H1 (cell line): ENCODE measurements around the gene PUDP. TPM values are rescaled to one million over a fixed set of nuclear protein-coding genes. Genes with fewer than 3 reads are reported as not detected.

ENCODE experiments used
- CTCF ChIA-PET: fragments of 300-600 bp; sonication (Branson Sonifier 250); formaldehyde crosslinking; loops from one replicate; lab custom pipeline; 2021; ENCODE audit not compliant: partially characterized antibody; lab: Charles Lee
- POLR2A ChIA-PET: fragments of 300-600 bp; sonication (Branson Sonifier 250); formaldehyde crosslinking; loops from one replicate; lab custom pipeline; 2021; ENCODE audit warnings: inconsistent platforms; ENCODE audit not compliant: partially characterized antibody; lab: Charles Lee
- DNase-seq, 2 experiments: peaks; one replicate each; pipeline versions ENCODE4 v3.0.0 to v3.0.0-alpha.2; 2010 to 2022; ENCODE audit warnings: low spot score in 2 of 2, low read depth in 1 of 2, mixed read lengths in 1 of 2
- FAIRE-seq: peaks from 2 replicates; lab custom pipeline; 2011; peaks lifted over from hg19 to GRCh38; lab: Jason Lieb, UNC
- H2AFZ ChIP-seq: 2 replicates; pipeline ENCODE4 v1.8.1; 2012; ENCODE audit warnings: low read length, inconsistent platforms
- H2AK5ac ChIP-seq: 2 replicates; pipeline ENCODE4 v1.6.1; 2013; ENCODE audit warnings: low read depth, low read length
- H2BK120ac ChIP-seq: replicated peaks from 2 replicates; pipeline ENCODE3; 2013; ENCODE audit warnings: low read depth, low read length, inconsistent platforms
- H2BK12ac ChIP-seq: 2 replicates; pipeline ENCODE4 v1.6.1; 2013; ENCODE audit warnings: low read depth, low read length
- H2BK15ac ChIP-seq: 2 replicates; pipeline ENCODE4 v1.6.1; 2013; ENCODE audit warnings: low read length
- H2BK20ac ChIP-seq: 2 replicates; pipeline ENCODE4 v1.6.1; 2013; ENCODE audit warnings: low read length
- H2BK5ac ChIP-seq: 2 replicates; pipeline ENCODE4 v1.6.1; 2013; ENCODE audit warnings: low read depth, low read length
- H3K14ac ChIP-seq: 2 replicates; pipeline ENCODE4 v1.6.1; 2013; ENCODE audit warnings: inconsistent platforms; ENCODE audit not compliant: insufficient read length
- H3K18ac ChIP-seq: 2 replicates; pipeline ENCODE4 v1.6.1; 2013; ENCODE audit warnings: low read length; ENCODE audit errors: extremely low read depth
- H3K23ac ChIP-seq: 2 replicates; pipeline ENCODE4 v1.6.1; 2013; ENCODE audit warnings: inconsistent platforms; ENCODE audit not compliant: insufficient read length
- H3K23me2 ChIP-seq: 2 replicates; pipeline ENCODE4 v1.6.1; 2013; ENCODE audit warnings: low read depth, low read length
- H3K27ac ChIP-seq: 2 replicates; pipeline ENCODE4 v1.6.1; 2011; ENCODE audit warnings: low read depth, low read length, inconsistent platforms
- H3K27me3 ChIP-seq, 4 experiments: replicated peaks in 1 of 4; 1 replicate in 1 of 4; 2 replicates in 3 of 4; pipeline versions ENCODE4 v1.6.1 to v1.8.1; 2011 to 2013; ENCODE audit warnings: low read length in 3 of 4, mild to moderate bottlenecking in 3 of 4, inconsistent platforms in 2 of 4, mixed read lengths in 2 of 4, moderate library complexity in 1 of 4; ENCODE audit not compliant: control insufficient read depth in 3 of 4, insufficient read depth in 3 of 4; ENCODE audit errors: extremely low read depth in 1 of 4
- H3K36me3 ChIP-seq, 4 experiments: 2 replicates each; pipeline versions ENCODE4 v1.6.1 to v1.8.1; 2011 to 2013; ENCODE audit warnings: mild to moderate bottlenecking in 4 of 4, low read length in 3 of 4, moderate library complexity in 2 of 4, control low read depth in 1 of 4, inconsistent platforms in 1 of 4; ENCODE audit not compliant: insufficient read depth in 4 of 4, control insufficient read depth in 2 of 4
- H3K4ac ChIP-seq: replicated peaks from 2 replicates; pipeline ENCODE3; 2013; ENCODE audit warnings: low read length, low read depth, mixed read lengths, inconsistent platforms; ENCODE audit not compliant: insufficient read length
- H3K4me1 ChIP-seq, 4 experiments: replicated peaks in 1 of 4; 1 replicate in 1 of 4; 2 replicates in 3 of 4; pipeline versions ENCODE4 v1.6.1 to v1.8.1; 2011 to 2013; ENCODE audit warnings: low read length in 3 of 4, inconsistent platforms in 2 of 4, mixed read lengths in 1 of 4; ENCODE audit not compliant: insufficient read depth in 4 of 4, control insufficient read depth in 3 of 4
- H3K4me2 ChIP-seq, 2 experiments: 2 replicates each; pipeline versions ENCODE4 v1.6.1 to v1.8.1; 2011 to 2013; ENCODE audit warnings: low read depth in 2 of 2, low read length in 2 of 2, control low read depth in 1 of 2, inconsistent platforms in 1 of 2, mild to moderate bottlenecking in 1 of 2; ENCODE audit not compliant: insufficient read depth in 1 of 2
- H3K4me3 ChIP-seq, 4 experiments: fragments of 200-600, 300-600 bp in 1 of 4; sonication (generic), shearing (Covaris generic), sonication (Bioruptor Twin) in 1 of 4; 2 replicates each; pipeline versions ENCODE4 v1.5.1 to v1.8.1; 2011 to 2016; ENCODE audit warnings: low read length in 4 of 4, low read depth in 3 of 4, control low read depth in 2 of 4, inconsistent platforms in 2 of 4, mild to moderate bottlenecking in 2 of 4, mixed read lengths in 1 of 4, moderate library complexity in 1 of 4; ENCODE audit not compliant: insufficient read depth in 2 of 4; ENCODE audit errors: extremely low read depth in 1 of 4
- H3K56ac ChIP-seq: replicated peaks from 2 replicates; pipeline ENCODE3; 2013; ENCODE audit warnings: low read depth, mild to moderate bottlenecking, mixed read lengths, low read length, inconsistent platforms; ENCODE audit not compliant: insufficient read length
- H3K79me1 ChIP-seq: 2 replicates; pipeline ENCODE4 v1.6.1; 2013; ENCODE audit warnings: low read depth, low read length, control low read depth
- H3K79me2 ChIP-seq, 2 experiments: 2 replicates each; pipeline versions ENCODE4 v1.6.1 to v1.8.1; 2012 to 2013; ENCODE audit warnings: low read length in 2 of 2, mild to moderate bottlenecking in 2 of 2, inconsistent platforms in 1 of 2; ENCODE audit not compliant: insufficient read depth in 2 of 2, control insufficient read depth in 1 of 2
- H3K9ac ChIP-seq, 4 experiments: replicated peaks in 1 of 4; 1 replicate in 1 of 4; 2 replicates in 3 of 4; pipeline versions ENCODE4 v1.6.1 to v1.8.1; 2011 to 2013; ENCODE audit warnings: low read depth in 3 of 4, low read length in 3 of 4, control low read depth in 2 of 4, mild to moderate bottlenecking in 2 of 4, moderate library complexity in 2 of 4, inconsistent platforms in 1 of 4; ENCODE audit errors: extremely low read depth in 1 of 4
- H3K9me3 ChIP-seq, 2 experiments: 2 replicates each; pipeline versions ENCODE4 v1.6.1 to v1.8.1; 2012 to 2013; ENCODE audit warnings: mild to moderate bottlenecking in 2 of 2, moderate library complexity in 2 of 2, control low read depth in 1 of 2, inconsistent platforms in 1 of 2, low read depth in 1 of 2, low read length in 1 of 2, mixed read lengths in 1 of 2; ENCODE audit not compliant: insufficient read depth in 2 of 2
- H4K20me1 ChIP-seq, 2 experiments: replicated peaks in 1 of 2; 2 replicates each; pipeline versions ENCODE3 to v1.8.1; 2011 to 2013; ENCODE audit warnings: inconsistent platforms in 2 of 2, low read length in 2 of 2, mild to moderate bottlenecking in 1 of 2; ENCODE audit not compliant: insufficient read depth in 2 of 2, control insufficient read depth in 1 of 2
- H4K5ac ChIP-seq: 2 replicates; pipeline ENCODE4 v1.6.1; 2013; ENCODE audit warnings: low read length, low read depth, mixed read lengths, inconsistent platforms; ENCODE audit not compliant: insufficient read length
- H4K8ac ChIP-seq: 2 replicates; pipeline ENCODE4 v1.8.0; 2013; ENCODE audit warnings: mild to moderate bottlenecking, moderate library complexity, low read length, inconsistent platforms; ENCODE audit not compliant: insufficient read depth; ENCODE audit errors: extremely low read depth
- H4K91ac ChIP-seq: replicated peaks from 2 replicates; pipeline ENCODE3; 2013; ENCODE audit warnings: low read length, mixed read lengths, inconsistent platforms; ENCODE audit not compliant: insufficient read length
- CBX8 ChIP-seq: fragments of 300-800, 300-1000 bp; sonication (generic); IDR thresholded peaks from 2 replicates; pipeline ENCODE4 v1.7.1; 2016; ENCODE audit warnings: low read depth, low read length, borderline replicate concordance
- CHD2 ChIP-seq: IDR thresholded peaks from 2 replicates; pipeline ENCODE4 v1.6.1; 2012; ENCODE audit warnings: low read length, improper control_type of control experiment
- CTBP2 ChIP-seq: IDR thresholded peaks from 2 replicates; pipeline ENCODE4 v1.7.0; 2011; ENCODE audit warnings: borderline replicate concordance, mild to moderate bottlenecking, moderate library complexity, mixed read lengths, low read length; ENCODE audit not compliant: insufficient read depth, insufficient read length
- GTF2F1 ChIP-seq: IDR thresholded peaks from 2 replicates; pipeline ENCODE4 v1.6.1; 2012; ENCODE audit warnings: low read depth, low read length, improper control_type of control experiment, borderline replicate concordance
- HDAC2 ChIP-seq, 2 experiments: fragments of 300-600 bp in 1 of 2; sonication (generic) in 1 of 2; IDR thresholded peaks; 2 replicates each; pipeline ENCODE4 v1.6.1; 2011 to 2012; ENCODE audit warnings: low read depth in 2 of 2, low read length in 2 of 2, mild to moderate bottlenecking in 2 of 2, moderate library complexity in 2 of 2, borderline replicate concordance in 1 of 2, inconsistent platforms in 1 of 2
- NANOG ChIP-seq: IDR thresholded peaks from 2 replicates; pipeline ENCODE4 v1.6.1; 2011; ENCODE audit warnings: low read length, low read depth, mild to moderate bottlenecking, inconsistent platforms; ENCODE audit not compliant: insufficient read depth, poor library complexity, severe bottlenecking
- POU5F1 ChIP-seq: IDR thresholded peaks from 2 replicates; pipeline ENCODE4 v1.6.1; 2011; ENCODE audit warnings: low read depth, mild to moderate bottlenecking, low read length, moderate library complexity
- RBBP5 ChIP-seq: IDR thresholded peaks from 2 replicates; pipeline ENCODE4 v1.7.1; 2012; ENCODE audit warnings: low read depth, mild to moderate bottlenecking, inconsistent platforms, low read length, moderate library complexity, borderline replicate concordance
- RFX5 ChIP-seq: IDR thresholded peaks from 2 replicates; pipeline ENCODE4 v1.6.1; 2011; ENCODE audit warnings: low read depth, low read length, improper control_type of control experiment, borderline replicate concordance
- SAP30 ChIP-seq: fragments of 300-600 bp; sonication (generic); IDR thresholded peaks from 2 replicates; pipeline ENCODE4 v1.7.1; 2012; ENCODE audit warnings: low read length, moderate library complexity, mild to moderate bottlenecking, inconsistent platforms; ENCODE audit not compliant: insufficient read depth, insufficient replicate concordance
- SP2 ChIP-seq: IDR thresholded peaks from 2 replicates; pipeline ENCODE4 v1.6.1; 2012; ENCODE audit warnings: mild to moderate bottlenecking, low read length, inconsistent platforms
- TAF1 ChIP-seq: IDR thresholded peaks from 2 replicates; pipeline ENCODE4 v1.6.1; 2011; ENCODE audit warnings: mild to moderate bottlenecking, low read depth, low read length
- YY1 ChIP-seq: IDR thresholded peaks from 2 replicates; pipeline ENCODE4 v1.6.1; 2011; ENCODE audit warnings: low read depth, mild to moderate bottlenecking, low read length
- WGBS, 2 experiments: shearing (Covaris generic) in 1 of 2; methylation state at CpG; one replicate each; pipeline versions ENCODE4 v1.1.6 to v1.1.7; 2013 to 2015; ENCODE audit warnings: low lambda C conversion rate in 2 of 2, mixed read lengths in 2 of 2, inconsistent platforms in 1 of 2, low coverage in 1 of 2, missing lambda C conversion rate in 1 of 2; ENCODE audit not compliant: insufficient replicate concordance in 2 of 2, insufficient coverage in 1 of 2, insufficient read length in 1 of 2; ENCODE audit errors: extremely low coverage in 1 of 2, missing lambda C conversion rate in 1 of 2; 5-methylcytosine and 5-hydroxymethylcytosine counted together
- polyA plus RNA-seq, 7 experiments: library from polyadenylated mRNA; depleted of rRNA in 3 of 7; stranded (reverse) in 5 of 7; unstranded in 2 of 7; fragments of >200 nt in 5 of 7; fragments of 200-250 nt in 2 of 7; gene quantifications; 1 replicate in 5 of 7; 2 replicates in 1 of 7; 4 replicates in 1 of 7; pipeline versions ENCODE4 v1.2.1 to v1.2.3, GENCODE V29; 2011 to 2013; ENCODE audit warnings: missing spikeins in 2 of 7, mixed read lengths in 2 of 7
- total RNA-seq: library from RNA; stranded (reverse); fragmentation: NEBNext Ultra II Directional; extraction: Animal tissue kit (Norgen Biotek cat#: 25700); gene quantifications from 2 replicates; pipeline ENCODE4 v1.2.1, GENCODE V29; 2021
- TF ChIP-seq, protein P1 (sequence below): IDR thresholded peaks from 2 replicates; pipeline ENCODE4 v1.6.1; 2011; ENCODE audit warnings: low read depth, mild to moderate bottlenecking, low read length; ENCODE audit not compliant: insufficient read depth

PUDP gene
- total and polyA plus RNA-seq, 2 of the 8 experiments (the other 6 are each of a cell fraction or from before 2014, with no cell fraction given) = 27.2 to 30.2 TPM

DNA sequence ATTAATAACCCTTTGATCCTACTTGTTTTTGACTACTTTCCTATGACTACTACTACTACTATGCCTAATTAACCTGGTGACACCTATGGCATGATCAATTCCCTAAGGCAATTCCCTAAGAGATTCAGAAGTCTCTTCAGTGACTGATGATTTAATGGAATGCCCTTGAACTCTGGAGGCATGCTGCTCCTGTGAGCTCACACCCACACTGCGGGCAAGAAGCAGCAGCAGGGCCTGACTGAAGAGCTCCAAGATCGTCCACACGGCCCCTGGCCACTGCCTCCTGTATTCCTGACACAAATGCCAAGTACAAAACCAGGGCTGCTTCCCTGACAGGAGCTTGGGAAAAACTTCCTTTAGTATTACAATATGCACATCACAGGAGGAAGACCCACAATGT, 74.6 kb downstream of the PUDP start:
- CTCF ChIA-PET = interaction anchor here (0.6 to 1.6 kb wide), 3 partner anchors 9 to 100 kb away, joined by 3 to 8 read pairs (median 6); no protein-coding TSS in a partner anchor
- DNase-seq = no peak
- no peak for FAIRE-seq
- Histone ChIP-seq H4K8ac (no peak overlapping the region), H3K4me3 (no peak overlapping the region), H2BK5ac (no peak overlapping the region), H4K20me1 (no peaks in the 10 kb centered on the region), H3K4me1 (no peaks in the 10 kb centered on the region), H3K79me1 (no peaks in the 10 kb centered on the region), H2AFZ (no peak overlapping the region), H2BK120ac (no peak overlapping the region), H2AK5ac (no peak overlapping the region), H2BK20ac (no peak overlapping the region), H3K36me3 (no peaks in the 10 kb centered on the region), H3K23ac (no peak overlapping the region), H3K79me2 (no peaks in the 10 kb centered on the region), H3K23me2 (no peaks in the 10 kb centered on the region), H2BK12ac (no peak overlapping the region), H3K9ac (no peak overlapping the region), H3K56ac (no peak overlapping the region), H3K27me3 (no peaks in the 10 kb centered on the region), H4K91ac (no peak overlapping the region), H4K5ac (no peak overlapping the region), H3K4me2 (no peak overlapping the region), H2BK15ac (no peak overlapping the region), H3K9me3 (no peaks in the 10 kb centered on the region), H3K18ac (no peak overlapping the region), H3K27ac (no peak overlapping the region), H3K4ac (no peak overlapping the region), H3K14ac (no peak overlapping the region)
- POLR2A ChIA-PET = no interaction called here
- 90% methylated on average over 3 of the region's 3 CpGs; no CpG with 5 or more reads in 1 of the 2 experiments for WGBS, 2 experiments
- TF ChIP-seq GTF2F1 = no peak
- no peak for TF ChIP-seq YY1
- TF ChIP-seq HDAC2 (IDR thresholded peaks at IDR 0.05; ENCODE audit: borderline replicate concordance in 1 of 2, low read depth in 2 of 2, low read length in 2 of 2) = no peak
- no peak for TF ChIP-seq TAF1
- no peak for TF ChIP-seq CHD2
- no peak for TF ChIP-seq RFX5
- TF ChIP-seq CBX8 = no peak
- TF ChIP-seq RBBP5 = no peak
- no peak for TF ChIP-seq NANOG
- no peak for TF ChIP-seq SAP30
- no peak for TF ChIP-seq SP2
- TF ChIP-seq CTBP2 = no peak
- TF ChIP-seq POU5F1 = no peak
- TF ChIP-seq, protein P1, sequence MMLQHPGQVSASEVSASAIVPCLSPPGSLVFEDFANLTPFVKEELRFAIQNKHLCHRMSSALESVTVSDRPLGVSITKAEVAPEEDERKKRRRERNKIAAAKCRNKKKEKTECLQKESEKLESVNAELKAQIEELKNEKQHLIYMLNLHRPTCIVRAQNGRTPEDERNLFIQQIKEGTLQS = no peak
